ENCODE results near the gene FSD1L. TPM values are rescaled to one million over a fixed set of nuclear protein-coding genes. Genes with fewer than 3 reads are reported as not detected.

Gene FSD1L
- total and polyA plus RNA-seq, 2 of the 13 experiments (the other 11 are each of a cell fraction or from before 2014, with no cell fraction given) = 4.1 to 5.1 TPM

- TF ChIP-seq ZNF549 (CRISPR knock-in tag; IDR thresholded peaks at IDR 0.05) = no peak
- TF ChIP-seq, protein P1, sequence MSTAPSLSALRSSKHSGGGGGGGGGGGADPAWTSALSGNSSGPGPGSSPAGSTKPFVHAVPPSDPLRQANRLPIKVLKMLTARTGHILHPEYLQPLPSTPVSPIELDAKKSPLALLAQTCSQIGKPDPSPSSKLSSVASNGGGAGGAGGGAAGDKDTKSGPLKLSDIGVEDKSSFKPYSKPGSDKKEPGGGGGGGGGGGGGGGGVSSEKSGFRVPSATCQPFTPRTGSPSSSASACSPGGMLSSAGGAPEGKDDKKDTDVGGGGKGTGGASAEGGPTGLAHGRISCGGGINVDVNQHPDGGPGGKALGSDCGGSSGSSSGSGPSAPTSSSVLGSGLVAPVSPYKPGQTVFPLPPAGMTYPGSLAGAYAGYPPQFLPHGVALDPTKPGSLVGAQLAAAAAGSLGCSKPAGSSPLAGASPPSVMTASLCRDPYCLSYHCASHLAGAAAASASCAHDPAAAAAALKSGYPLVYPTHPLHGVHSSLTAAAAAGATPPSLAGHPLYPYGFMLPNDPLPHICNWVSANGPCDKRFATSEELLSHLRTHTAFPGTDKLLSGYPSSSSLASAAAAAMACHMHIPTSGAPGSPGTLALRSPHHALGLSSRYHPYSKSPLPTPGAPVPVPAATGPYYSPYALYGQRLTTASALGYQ (CRISPR knock-in tag; IDR thresholded peaks at IDR 0.05) = peak; percentile 79
- peak; percentile 98 for TF ChIP-seq PAXIP1 (CRISPR knock-in tag; conservative IDR thresholded peaks at IDR 0.05)
- TF ChIP-seq ZNF644 (CRISPR knock-in tag; IDR thresholded peaks at IDR 0.05; ENCODE audit: low read depth) = peak; percentile 91
- no peak for TF ChIP-seq MXD1 (CRISPR knock-in tag; IDR thresholded peaks at IDR 0.05)
- no peak for TF ChIP-seq HDAC6 (IDR thresholded peaks at IDR 0.05; ENCODE audit: low read depth, low read length)
- TF ChIP-seq, protein P2, sequence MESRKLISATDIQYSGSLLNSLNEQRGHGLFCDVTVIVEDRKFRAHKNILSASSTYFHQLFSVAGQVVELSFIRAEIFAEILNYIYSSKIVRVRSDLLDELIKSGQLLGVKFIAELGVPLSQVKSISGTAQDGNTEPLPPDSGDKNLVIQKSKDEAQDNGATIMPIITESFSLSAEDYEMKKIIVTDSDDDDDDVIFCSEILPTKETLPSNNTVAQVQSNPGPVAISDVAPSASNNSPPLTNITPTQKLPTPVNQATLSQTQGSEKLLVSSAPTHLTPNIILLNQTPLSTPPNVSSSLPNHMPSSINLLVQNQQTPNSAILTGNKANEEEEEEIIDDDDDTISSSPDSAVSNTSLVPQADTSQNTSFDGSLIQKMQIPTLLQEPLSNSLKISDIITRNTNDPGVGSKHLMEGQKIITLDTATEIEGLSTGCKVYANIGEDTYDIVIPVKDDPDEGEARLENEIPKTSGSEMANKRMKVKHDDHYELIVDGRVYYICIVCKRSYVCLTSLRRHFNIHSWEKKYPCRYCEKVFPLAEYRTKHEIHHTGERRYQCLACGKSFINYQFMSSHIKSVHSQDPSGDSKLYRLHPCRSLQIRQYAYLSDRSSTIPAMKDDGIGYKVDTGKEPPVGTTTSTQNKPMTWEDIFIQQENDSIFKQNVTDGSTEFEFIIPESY (CRISPR knock-in tag; IDR thresholded peaks at IDR 0.05) = no peak
- no peak for TF ChIP-seq ARNTL (CRISPR knock-in tag; IDR thresholded peaks at IDR 0.05)
These were observed 15.5 kb upstream of the FSD1L start (continued) for GRCh38 chr9:105432247-105432842.

All from HepG2 (cell line).